Type B pancreatic cell (in vitro differentiated cells): ENCODE results near the gene ALX4. TPM values are rescaled to one million over a fixed set of nuclear protein-coding genes. Genes with fewer than 3 reads are reported as not detected.

Experiments used
- DNase-seq: peaks from one replicate; pipeline ENCODE4 v3.0.0; 2021; ENCODE audit warnings: mixed read lengths; ENCODE audit not compliant: unreplicated experiment; ENCODE audit errors: extremely low spot score
- H3K27ac Mint-ChIP-seq: 2 replicates; pipeline ENCODE4 v1.8.0; 2021; ENCODE audit warnings: mild to moderate bottlenecking, mixed read lengths
- H3K27me3 Mint-ChIP-seq: 2 replicates; pipeline ENCODE4 v1.8.0; 2021; ENCODE audit warnings: mixed read lengths
- H3K36me3 Mint-ChIP-seq: 2 replicates; pipeline ENCODE4 v1.8.0; 2021; ENCODE audit warnings: mixed read lengths
- H3K4me1 Mint-ChIP-seq: one replicate; pipeline ENCODE4 v1.8.0; 2021; ENCODE audit warnings: mixed read lengths; ENCODE audit not compliant: unreplicated experiment
- H3K4me3 Mint-ChIP-seq: 2 replicates; pipeline ENCODE4 v1.8.0; 2021; ENCODE audit warnings: mild to moderate bottlenecking, mixed read lengths
- H3K9me3 Mint-ChIP-seq: 2 replicates; pipeline ENCODE4 v1.8.0; 2021; ENCODE audit warnings: mixed read lengths
- total RNA-seq: library from RNA; stranded (reverse); gene quantifications from 2 replicates; pipeline ENCODE4 v1.2.1, GENCODE V29; 2021; ENCODE audit warnings: low replicate concordance
- TF ChIP-seq, protein P1 (sequence below): fragments of 200-600 bp; sonication (generic); conservative IDR thresholded peaks from 2 replicates; pipeline ENCODE4 v1.5.0; 2021; ENCODE audit warnings: antibody characterized with exemption, mild to moderate bottlenecking

ALX4 gene
- total RNA-seq, 1 donor from 2014 or later: 11.6 TPM

DNA sequence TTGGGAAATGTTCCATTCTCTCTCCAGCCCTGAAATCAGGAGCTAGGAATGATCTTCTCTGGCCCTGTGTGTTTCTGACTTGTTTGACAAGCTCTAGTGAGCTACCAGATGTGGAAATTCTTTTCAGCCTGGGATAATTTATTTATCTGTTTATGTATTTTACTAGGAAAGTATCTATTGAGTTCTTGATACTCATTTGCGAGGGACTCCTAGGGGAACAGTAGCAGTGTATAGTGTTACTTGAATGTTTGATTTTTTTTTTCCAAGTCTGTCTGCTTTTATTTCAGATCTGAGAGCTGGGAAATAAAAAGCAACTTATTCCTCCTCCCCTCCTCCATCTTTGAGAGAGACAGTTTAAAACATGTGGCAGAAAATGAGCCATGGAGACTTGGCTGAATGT lies 92.5 kb downstream of the ALX4 start:
- Mint-ChIP-seq H3K4me1 (peaks cover 30% of the 10 kb centered on the region), H3K9me3 (peaks cover 8% of the 10 kb centered on the region), H3K4me3 (no peak overlapping the region), H3K36me3 (peaks cover 9% of the 10 kb centered on the region), H3K27me3 (no peaks in the 10 kb centered on the region), H3K27ac (no peak overlapping the region)
- no peak for DNase-seq
- TF ChIP-seq, protein P1, sequence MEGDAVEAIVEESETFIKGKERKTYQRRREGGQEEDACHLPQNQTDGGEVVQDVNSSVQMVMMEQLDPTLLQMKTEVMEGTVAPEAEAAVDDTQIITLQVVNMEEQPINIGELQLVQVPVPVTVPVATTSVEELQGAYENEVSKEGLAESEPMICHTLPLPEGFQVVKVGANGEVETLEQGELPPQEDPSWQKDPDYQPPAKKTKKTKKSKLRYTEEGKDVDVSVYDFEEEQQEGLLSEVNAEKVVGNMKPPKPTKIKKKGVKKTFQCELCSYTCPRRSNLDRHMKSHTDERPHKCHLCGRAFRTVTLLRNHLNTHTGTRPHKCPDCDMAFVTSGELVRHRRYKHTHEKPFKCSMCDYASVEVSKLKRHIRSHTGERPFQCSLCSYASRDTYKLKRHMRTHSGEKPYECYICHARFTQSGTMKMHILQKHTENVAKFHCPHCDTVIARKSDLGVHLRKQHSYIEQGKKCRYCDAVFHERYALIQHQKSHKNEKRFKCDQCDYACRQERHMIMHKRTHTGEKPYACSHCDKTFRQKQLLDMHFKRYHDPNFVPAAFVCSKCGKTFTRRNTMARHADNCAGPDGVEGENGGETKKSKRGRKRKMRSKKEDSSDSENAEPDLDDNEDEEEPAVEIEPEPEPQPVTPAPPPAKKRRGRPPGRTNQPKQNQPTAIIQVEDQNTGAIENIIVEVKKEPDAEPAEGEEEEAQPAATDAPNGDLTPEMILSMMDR: no peak

DNA sequence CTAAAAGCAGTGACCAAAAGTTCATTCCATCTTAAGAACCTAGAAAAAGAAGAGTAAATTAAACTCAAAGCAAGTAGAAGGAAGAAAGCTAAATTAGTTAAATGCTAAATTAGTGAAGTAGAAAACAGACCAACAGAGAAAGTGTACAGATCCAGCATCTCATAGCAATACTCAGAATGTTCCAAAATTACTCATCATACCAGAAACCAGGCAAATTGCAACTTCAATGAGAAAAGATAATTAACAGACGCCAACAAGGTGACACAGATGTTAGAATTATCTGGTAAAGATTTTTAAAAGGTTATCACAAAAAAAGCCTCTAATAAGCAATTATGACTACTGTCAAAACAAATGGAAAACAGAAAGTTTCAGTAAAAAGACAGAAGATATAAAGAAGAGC lies 96.8 kb downstream of the ALX4 start:
- H3K27me3 Mint-ChIP-seq: no peaks in the 10 kb centered on the region
- peaks cover 25% of the 10 kb centered on the region for H3K36me3 Mint-ChIP-seq
- H3K9me3 Mint-ChIP-seq: peaks cover 10% of the 10 kb centered on the region
- TF ChIP-seq, protein P1: no peak
- DNase-seq: no peak
- H3K4me1 Mint-ChIP-seq: peaks cover 12% of the 10 kb centered on the region
- no peak overlapping the region for H3K27ac Mint-ChIP-seq
- no peak overlapping the region for H3K4me3 Mint-ChIP-seq

DNA sequence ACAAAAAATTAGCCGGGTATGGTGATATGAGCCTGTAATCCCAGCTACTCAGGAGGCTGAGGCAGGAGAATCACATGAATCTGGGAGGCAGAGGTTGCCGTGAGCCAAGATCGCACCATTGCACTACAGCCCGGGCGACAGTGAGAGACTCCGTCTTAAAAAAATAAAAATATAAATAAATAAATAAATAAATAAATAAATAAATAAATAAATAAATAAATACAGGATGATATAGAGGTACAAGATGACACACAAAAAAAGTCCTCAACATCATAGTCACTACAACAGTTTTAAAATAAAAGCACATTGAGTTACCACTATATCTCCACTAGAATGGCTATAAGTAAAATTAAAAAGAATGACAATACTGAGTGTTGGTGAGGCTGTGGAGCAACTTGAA lies 97.8 kb downstream of the ALX4 start:
- TF ChIP-seq, protein P1: no peak
- H3K36me3 Mint-ChIP-seq: peaks cover 28% of the 10 kb centered on the region
- H3K9me3 Mint-ChIP-seq: peaks cover 10% of the 10 kb centered on the region
- peaks cover 12% of the 10 kb centered on the region for H3K4me1 Mint-ChIP-seq
- no peak overlapping the region for H3K4me3 Mint-ChIP-seq
- no peaks in the 10 kb centered on the region for H3K27me3 Mint-ChIP-seq
- no peak overlapping the region for H3K27ac Mint-ChIP-seq
- DNase-seq: no peak

Other genes with a start within 250 kb of the ALX4 start
- gene ACCS, start 243.9 kb downstream of the ALX4 start, total RNA-seq: 14.2 and 17.9 TPM in 2 replicates
- gene EXT2, start 214.5 kb downstream of the ALX4 start, total RNA-seq: 45.8 and 62.7 TPM in 2 replicates